ENCODE measurements around the gene ALG9.

- no peak for TF ChIP-seq CTCF (IDR thresholded peaks at IDR 0.05; ENCODE audit: low read depth, low read length)
- no peak for TF ChIP-seq EZH2phosphoT487 (IDR thresholded peaks at IDR 0.05; ENCODE audit: low read depth)
These were observed 132.1 kb downstream of the ALG9 start for GRCh38 chr11:111739299-111739698.
